ENCODE results near the gene TNS1.

Gene TNS1

DNA sequence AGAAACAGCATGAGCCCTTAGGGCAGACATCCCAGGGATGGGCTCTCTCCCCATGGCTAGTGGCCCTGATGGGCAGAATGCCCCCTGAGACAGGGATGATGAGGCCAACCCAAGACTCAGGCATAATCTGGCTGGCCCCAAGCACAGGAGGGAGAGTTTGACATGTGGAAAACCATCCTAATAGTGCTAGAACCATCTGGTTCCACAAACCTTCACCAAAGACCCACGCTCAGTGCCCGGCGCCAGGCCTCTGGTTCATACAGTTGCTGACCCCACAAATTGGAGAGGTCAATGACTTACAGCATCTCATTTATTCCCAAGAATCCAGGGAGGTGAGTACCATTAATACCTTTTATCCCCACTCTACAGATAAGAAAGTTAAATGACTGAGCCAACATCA, 95.5 kb downstream of the TNS1 start:
- no peak for DNase-seq

DNA sequence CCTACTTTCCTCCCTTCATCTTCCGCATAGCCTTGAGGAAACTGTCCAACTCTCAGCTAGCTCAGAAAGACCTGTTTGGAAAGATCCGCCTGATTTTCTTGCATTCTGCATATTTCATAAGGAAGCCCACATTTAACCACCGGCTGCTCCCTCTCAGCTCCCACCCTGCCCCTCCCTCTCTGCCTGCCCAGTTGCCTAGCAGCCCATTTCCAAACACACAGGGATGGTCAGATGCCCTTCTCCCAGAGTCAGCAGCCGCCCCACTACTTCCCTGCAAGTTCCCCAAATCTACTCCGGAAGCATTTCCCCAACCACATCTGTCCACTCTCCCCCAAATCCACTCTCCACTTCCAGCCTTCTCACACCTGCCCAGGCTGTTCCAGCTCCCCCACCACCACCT, 96.0 kb downstream of the TNS1 start:
- no peak for DNase-seq

DNA sequence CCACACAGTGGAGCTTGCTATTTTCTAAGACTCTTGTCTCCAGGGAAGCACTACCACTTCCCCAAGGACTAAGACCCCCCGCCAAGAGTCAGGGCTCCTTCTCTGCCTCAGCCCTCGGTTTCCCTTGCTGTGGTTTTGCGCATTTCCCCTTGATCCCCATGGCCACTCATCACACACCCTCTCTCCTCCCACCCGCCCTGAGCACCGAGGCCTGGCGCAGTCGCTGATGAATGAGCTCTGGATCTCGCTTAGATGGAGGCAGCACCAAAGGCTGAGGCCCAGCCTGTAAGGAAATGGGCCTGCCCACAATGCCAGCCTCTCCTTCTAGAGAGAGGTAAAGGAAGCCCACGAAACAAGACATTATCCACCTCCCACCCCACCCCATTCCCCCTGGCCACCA, 96.9 kb downstream of the TNS1 start:
- no peak for DNase-seq

DNA sequence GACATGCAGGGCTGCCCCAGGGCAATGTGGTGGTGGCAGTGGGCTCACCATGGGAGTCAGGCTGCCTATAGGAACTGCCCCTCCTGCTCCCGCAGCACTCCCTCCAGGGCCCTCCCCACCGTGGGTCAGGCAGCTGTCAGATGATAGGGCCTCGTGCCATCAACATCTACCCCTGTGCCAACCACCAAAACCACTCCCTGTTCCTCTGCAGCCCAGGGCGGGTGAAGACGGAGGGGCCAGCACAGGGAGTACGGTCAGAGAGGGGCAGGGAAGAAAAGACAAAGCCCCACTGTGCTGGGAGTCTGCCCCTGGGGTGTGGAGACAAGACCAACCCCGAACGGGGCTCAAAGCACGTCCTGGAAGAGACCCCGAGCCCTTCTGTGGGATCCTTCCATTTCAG, 97.4 kb downstream of the TNS1 start:
- no peak for DNase-seq

DNA sequence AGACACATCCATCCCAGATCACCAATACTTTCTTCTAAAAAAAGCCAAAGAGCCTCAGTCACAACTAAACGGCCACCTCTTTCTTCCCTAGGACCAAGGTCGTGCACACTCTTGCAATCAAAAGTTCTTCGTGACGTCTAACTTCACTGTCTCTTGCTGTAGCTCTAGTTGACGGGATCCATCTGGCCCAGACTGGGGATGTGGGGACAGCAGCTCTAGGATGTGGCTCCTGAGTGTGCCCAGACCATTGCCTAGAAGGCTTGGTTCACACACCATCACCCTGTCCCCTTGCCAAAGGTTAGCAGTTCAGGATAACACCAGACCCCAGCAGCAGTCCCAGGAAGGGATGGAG, 98.2 kb downstream of the TNS1 start:
- DNase-seq, result no peak

DNA sequence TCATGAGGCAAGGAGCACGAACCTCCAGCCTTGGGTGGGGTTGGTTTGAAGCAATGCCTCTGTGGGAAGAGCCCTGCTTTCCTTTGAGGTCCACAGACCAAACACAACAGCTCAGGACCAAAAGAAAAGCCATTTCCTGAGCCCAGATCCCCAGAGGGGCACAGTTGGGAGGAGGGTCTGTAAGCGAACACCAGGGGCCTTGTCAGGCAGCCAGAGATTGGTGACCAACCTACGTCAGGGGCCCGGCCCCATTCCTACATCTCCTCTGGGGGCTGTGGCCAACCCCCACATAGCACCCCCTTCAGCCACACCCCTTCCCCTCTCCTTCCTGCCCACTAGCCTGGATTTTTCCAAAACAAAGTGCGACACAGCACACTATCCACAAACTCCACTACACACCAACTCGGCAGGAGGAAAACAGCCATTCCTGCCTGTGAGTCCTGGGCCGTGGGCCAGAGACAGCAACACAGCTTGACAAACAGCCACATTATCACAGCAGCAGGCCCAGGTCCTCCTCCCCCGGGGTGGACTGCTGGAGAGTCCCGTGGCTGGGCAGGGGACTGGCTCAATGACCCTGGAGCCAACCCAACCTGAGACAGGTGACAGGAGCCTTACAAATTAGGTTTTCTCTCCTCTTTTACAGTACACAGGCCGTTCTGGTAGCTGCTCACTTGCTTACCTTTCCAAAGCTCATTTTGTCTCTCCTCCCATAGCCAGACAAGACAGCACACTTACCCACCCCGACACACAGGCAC, 98.8 kb downstream of the TNS1 start:
- peak; percentile 27 to 71 for DNase-seq

DNA sequence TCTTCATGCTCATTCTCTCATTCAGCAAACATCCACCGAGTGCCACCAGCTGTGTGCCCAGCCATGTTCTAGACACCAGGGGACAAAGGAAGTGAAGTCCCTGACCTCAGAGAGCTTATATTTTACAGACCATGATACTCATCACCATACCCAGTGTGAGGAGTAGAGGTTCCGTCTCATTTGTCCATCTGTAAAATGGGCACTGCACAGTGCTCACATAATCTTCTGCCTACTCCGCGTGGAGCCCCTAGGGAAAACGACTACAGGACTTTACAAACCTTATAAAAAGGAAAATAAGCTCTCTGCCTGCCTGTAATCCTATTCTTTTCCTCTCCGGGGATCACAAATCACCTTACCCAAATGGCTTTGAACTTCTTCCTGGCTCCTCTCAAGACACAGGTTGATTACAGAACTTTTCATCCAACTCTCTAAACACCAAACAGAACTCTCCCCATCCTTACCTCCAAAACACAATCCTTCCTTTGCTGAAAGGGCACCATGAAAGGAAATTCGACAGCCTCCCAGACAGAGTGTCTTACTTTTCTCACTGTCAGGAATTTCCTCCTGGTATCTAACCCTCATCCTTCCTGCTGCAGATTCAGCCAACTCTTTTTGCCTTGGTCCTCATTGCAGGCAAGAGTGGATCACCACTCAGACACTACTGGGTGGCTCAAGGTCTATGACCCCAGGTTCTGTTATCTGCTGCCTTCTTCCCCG, 99.5 kb downstream of the TNS1 start:
- DNase-seq, result no peak

DNA sequence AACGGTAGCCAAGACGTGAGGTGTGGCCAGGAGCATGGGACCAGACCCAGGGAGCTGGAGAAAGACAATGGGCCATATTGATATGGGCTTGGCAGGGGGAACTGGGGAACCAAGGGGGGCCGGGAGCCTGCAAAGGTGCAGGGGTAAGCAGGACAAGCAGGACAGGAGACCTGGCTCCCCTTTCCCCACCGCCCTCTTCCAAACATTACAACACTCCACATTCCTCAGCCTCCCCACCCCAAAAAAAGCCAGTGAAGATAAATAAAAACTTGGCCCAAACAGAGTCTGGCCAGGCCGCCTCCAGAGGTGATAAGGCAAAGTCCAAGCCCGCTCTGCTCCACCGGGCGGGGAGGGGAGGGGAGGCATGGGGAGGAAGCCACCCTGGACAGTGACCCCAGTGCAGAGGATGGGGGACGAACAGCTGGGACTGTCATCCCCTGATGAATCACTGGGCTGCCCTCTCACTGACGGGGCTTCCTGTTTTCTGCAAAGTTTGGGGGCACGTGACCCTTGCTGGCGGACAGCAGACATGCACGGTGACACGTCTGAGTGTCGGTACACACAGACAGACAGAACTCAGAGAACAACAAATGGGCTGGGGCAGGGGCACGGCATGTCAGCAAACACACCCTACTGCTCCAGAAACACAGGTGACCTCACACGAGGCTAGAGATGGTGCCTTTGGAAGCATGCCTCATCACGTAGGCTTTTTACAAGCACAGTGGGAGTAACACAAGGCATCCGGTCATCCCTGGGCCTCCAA, 100.2 kb downstream of the TNS1 start:
- DNase-seq, result no peak

DNA sequence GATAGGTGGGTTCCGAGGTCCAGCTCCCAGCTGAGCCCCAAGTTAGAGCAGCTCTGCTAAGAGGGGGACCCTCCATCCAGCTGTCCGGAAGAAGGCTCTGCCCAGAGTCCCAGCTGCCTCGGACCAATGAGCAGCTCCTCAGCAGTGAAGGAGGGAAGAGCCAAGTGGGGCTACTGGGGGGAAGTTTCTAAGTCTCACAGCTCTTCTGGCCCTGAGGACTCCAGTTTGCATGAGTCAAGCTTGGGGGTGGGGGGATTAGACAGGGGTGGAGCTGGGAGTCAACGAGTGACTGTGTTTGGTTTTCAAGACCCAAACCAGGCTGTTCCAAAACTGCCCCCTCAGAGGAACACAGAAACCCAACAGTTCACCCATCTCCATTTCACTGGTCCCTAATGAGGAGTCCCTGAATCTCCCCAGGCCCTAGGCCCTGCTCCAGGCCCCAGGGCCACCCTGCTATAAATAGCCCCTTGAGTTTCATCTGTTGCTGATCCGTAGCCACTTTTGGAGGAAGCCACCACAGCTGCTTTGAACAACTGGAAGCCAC, 100.9 kb downstream of the TNS1 start:
- no peak for DNase-seq

DNA sequence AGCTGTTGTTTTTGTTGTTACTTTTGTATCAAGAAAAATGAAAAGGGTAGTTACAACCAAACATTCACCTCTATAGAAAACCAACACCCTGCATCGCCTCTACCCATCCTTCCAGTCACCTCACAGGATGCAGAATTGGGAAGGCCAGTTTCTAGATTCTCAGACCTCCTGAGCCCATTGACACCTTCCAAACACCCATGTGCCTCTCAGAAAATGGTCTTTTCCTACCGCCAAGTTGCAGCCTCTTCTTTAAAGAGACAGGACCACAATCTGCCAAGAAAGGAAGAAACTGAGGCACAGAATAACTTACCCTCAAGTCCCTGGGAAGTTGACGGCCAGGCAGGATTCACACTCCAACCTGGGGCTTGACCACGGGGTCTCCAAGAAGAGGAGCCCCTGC, 101.4 kb downstream of the TNS1 start:
- DNase-seq, result no peak

DNA sequence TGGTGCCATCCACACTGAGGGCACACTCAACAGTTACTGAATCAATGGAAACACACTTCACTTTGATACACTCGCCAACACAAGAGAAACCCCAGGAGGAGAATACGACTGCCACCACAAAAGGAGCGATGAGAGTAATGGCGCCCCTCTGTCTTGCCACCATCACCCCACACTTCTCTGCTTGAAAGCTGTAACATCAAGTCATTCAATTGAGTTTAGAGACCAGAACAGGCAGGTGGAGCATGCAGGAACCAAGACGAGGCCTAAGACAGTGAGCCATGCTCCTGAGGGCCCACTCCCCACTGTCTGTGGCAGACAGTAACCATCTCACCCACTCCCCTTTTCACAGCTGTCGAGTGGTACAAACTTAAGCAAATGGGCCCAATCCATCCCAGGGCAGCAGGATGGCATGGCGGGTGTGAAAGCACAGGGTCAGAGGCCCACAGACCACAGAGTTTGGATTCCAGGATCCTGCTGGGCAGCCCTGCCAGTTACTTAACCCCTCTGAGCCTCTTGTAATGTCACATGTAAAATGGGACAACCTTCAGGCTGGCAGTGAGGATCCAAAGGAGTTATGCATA, 101.9 kb downstream of the TNS1 start:
- DNase-seq, result no peak

DNA sequence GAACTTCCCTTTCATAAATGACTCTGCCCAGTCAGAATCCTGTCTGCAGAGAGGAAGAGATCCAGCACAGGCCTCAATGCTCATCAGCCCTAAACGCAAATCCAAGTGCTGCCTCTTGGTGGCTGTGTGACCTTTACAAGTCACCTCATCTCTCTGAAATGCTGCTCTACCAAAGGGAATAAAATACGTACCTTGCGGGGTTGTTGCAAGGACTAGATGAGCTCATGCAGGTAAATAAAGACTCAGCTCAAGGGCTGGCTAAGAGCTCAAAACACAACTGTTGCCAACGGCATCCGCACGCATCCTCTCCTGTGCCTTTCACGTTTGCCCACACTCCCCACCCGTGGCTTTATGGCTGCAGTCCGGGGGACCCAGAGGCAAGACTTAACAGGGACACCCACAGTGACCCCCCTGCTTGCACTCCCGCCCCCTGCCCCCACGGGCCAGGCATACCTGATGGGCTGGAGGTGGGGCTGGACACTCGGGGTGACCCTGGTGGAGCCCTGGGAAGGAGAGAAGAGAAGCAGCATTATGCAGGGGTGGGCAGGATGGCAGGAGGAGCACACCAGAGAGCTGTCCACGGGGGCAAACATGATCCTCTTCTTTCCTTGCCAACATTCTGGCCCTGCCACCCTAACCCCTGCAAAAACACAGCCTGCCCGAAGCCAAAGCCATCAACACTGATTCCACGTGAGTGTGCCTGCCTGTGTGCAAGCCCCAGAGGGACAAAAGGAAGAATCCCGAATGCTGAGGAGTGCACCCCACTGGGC, 102.6 kb downstream of the TNS1 start:
- peak in 1 of 2 experiments; percentile 3 for DNase-seq

DNA sequence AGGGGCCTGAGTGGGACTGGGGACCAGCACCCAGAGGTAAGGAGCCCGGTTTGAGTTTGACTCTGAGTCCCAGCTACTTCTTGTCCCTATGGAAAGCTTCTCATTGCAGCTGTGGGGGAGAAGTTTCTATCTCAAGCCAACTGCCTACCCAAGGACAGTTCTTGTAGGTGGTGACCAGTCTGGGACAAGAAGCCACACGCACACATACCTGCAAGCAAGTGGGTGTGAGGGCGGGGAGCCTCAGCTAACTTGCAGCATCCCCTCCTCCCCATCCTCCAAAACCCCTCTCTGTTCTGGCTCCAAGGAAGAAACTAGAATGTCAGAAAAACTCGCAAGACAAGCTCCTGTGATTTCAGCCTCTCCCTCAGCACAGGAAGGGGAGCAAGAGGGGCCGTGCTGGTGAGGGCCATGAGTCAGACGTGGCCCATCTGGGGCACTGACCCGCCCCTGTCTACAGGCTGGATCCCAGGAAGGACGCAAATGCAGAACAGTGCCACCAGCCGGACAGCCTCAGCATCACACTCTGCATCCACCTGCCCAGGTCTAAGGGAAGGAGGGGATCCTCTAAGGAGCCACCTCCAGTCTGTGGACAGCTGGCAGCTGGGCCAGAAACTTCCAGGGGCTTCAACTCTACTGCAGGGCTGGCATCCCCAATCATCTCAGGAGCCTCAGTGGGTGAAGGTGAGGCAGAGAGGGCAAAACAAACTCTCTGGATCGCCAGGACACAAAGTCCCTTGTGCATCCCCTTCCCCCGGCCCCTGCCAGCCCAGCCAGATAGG, 103.4 kb downstream of the TNS1 start:
- DNase-seq, result no peak

DNA sequence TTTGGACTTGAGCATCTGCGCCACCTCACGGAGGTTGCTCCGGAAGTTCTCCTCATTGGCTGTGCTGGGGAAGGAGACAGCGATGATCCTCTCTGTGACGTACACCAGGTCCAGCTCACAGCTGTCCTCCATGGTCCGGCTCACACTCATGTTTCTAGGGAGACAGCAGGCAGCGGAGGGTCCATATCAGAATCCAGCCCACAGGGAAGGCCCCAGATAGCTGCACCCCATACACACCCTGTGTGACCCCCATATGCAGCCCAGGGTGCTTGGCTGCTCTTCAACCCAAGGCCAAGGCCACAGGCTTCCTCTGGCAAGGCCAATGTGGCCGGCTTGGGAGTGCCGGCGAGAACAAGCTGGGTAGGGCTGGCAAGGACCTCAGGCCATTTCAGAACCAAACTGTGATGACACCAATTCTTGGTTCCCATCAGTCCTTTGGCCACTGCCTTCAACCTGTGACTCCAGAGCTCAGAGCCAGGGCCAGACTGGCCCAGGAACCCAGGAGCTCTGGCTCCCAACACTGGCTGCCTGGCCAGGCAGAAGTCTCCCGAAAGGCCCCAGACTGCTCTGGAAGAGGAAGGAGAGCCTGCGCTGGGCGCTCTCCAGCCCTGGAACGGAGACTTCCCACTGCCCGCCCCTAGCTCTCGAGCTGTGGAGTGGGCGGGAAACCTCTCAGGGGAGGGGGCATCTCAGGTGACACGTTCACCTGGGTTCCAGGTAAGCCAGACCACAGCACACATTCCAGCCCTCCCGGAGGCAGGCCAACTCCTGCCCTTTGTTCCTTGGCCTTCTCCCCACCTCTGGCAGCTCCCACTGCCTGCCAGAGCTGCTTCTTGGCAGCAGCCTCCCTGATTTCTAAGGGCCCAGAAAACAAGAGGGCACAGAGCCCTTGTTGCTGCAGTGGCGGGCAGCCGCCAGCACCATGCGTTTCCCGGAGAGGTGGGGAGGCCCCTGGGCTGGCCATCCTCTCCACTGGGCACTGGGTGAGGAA, 104.7 kb downstream of the TNS1 start:
- no peak for DNase-seq

DNA sequence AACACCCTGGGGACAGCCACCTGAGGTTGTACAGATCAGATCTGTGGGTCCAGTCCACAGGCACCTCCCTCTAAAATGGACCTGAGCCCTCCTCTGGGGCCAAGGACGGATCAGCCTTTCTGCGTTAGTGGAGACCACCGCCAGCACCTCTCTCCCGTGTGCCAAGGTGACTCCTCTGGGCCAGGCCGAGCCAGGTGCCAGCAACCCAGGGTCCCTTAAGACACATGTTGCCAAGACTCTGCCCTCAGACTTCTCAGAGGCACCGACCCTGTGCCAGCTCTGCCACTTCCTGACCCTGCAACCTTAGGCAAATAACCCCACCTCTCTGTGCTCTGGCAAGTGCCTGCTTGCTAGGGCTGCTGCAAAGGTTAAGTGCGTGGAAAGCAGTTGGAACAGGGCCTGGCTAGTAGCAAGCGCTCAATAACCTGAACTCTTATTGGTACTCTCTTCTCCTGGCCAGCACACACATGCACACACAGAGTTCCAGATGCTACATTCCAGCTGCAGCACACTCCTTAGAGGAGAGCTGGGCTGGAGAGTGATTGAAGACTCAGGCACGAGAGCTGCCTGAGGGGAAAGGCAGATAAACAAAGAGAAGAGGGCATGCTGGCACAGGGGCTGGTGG, 105.6 kb downstream of the TNS1 start:
- no peak for DNase-seq

DNA sequence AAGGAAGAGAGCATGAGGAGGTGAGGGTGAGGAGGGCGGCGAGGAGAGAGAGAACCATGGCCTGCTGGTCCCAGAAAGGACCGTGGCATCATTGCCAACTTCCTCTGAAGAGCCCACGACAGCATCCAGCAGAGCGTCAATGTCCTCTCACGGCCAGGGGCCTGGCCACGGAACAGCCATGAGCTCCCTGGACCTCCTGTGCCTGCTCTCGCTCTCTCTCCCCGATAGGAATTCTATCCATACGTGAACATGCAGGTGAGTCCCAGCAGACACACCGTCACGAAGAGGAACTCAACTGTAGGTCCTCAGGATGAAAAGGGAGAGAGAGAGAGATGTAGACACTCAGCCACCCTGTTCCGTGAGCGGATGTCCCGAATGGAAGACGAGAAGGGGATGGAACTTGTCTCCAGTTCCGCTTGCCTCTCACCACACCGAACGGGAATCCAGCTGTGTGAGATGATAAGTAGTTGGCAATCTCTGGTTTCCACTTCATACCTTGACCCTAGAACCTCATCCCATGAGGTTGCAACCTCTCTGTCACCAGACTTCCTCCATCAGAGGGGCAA, 107.6 kb downstream of the TNS1 start:
- DNase-seq, result no peak

DNA sequence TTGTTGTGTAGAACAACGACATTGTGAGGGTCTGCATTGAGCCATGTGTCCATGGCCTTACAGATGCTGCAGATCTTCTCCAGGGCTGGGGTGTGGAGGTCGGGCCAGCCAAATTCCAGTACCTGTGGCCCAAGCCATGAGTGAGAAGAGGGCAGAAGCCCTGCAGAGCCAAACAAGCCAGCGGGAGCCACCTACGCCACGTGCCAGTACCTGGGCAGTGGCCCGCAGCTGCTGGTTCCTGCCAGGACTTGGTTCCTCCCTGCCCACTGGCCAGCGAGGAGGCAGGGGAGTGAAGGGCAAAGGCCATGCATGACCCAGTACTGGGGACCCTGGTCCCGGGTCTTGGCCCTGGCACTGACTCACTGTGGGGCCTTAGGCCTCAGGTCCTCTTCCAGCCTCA, 109.4 kb downstream of the TNS1 start:
- DNase-seq, result no peak

DNA sequence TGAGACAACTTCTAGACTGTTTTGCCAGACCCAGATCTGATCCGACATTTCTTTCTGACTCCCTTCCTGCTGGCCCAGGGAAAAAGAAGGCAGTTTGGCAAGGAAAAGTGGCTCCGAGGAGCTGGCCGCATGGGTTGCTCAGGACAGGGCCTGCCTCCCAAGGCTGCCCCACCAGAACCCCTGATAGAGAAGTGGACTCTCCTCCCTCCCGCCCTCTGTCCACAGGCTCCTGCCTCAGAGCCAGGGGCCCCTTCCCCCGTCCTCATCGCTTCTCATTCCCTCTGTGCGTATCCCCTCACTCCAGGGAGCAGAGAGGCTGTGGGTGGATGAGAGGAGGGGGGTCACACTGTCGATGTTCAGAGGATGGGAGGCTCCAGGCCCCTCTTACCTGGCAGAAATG, 110.2 kb downstream of the TNS1 start:
- no peak for DNase-seq

DNA sequence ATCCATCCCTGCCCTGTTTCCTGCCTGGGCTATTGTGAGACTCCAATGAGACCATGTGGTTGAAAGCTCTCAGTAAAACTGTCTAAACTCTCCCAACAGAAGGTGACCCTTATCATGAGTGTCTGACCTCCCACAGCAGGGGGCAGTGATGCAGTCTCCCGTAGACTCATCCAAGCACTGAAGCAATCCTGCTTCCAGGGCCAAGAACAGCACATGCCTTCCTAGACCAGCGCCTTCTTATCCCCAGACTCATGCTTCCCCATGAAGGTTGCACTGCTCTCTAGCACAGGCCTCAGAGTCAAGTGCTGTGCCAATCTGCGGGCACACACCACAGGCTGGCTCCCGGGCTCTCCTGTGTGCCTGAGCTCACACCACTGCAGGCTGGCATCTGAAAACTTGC, 112.3 kb downstream of the TNS1 start:
- DNase-seq, result no peak

DNA sequence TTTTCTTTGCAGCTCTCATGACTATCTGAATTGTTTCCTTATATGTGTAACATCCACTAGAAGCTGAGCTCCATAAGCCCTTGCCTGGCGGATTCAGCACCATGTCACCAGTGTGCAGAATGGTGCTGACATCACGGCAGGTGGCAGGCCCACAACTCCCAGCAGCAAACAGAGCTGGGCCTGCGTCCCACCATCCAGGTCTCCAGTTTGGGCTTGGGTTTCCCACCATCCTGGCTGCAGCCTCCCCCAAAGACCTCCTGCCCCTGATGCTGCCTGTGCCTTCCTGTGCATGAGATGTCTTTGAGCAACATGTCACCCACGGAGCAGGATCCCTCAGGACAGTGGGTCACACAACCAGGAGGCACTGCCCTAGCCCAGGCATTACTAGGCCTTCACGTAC, 113.1 kb downstream of the TNS1 start:
- no peak for DNase-seq

Measured in NCI-H2081 (cell line).